Brain microvascular endothelial cell (primary cell): ENCODE results near the gene CAMTA1.

Experiments used
- DNase-seq: peaks from one replicate; pipeline ENCODE4 v3.0.0-alpha.2; 2020
- H3K27ac ChIP-seq: fragments of 250-450 bp; sonication (Bioruptor Pico); 2 replicates; pipeline ENCODE4 v1.5.1; 2020; ENCODE audit warnings: mild to moderate bottlenecking, moderate library complexity
- H3K27me3 ChIP-seq: fragments of 250-450 bp; sonication (Bioruptor Pico); replicated peaks from 2 replicates; pipeline ENCODE4 v1.5.1; 2020; ENCODE audit warnings: mild to moderate bottlenecking
- H3K36me3 ChIP-seq: fragments of 250-450 bp; sonication (Bioruptor Pico); replicated peaks from 2 replicates; pipeline ENCODE4 v1.5.1; 2020; ENCODE audit warnings: mild to moderate bottlenecking
- H3K4me3 ChIP-seq: 2 replicates; pipeline ENCODE4 v1.5.1; 2011; ENCODE audit warnings: low read depth, mild to moderate bottlenecking, control low read depth, low read length, moderate library complexity
- CTCF ChIP-seq: IDR thresholded peaks from 2 replicates; pipeline ENCODE4 v1.5.1; 2011; ENCODE audit warnings: low read depth, mild to moderate bottlenecking, moderate library complexity, low read length, control low read depth, inconsistent platforms; ENCODE audit errors: missing control alignments
- in situ Hi-C: cut with HindIII; loops from 2 replicates; pipeline ENCODE4 v1.10.0; 2017; ENCODE audit warnings: low sequenced_read_pairs, low pct_ligation_motif_present

CAMTA1 gene

GRCh38 chr1:7648761-7649384 is 863.6 kb downstream of the CAMTA1 start:
- DNase-seq = no peak
- Histone ChIP-seq H3K36me3 (no peaks in the 10 kb centered on the region), H3K4me3 (no peak overlapping the region), H3K27me3 (peaks cover 12% of the 10 kb centered on the region), H3K27ac (no peak overlapping the region)
- TF ChIP-seq CTCF = no peak
- in situ Hi-C loops = no loop called here

- H3K27me3 ChIP-seq = peaks cover 12% of the 10 kb centered on the region
- in situ Hi-C loops = no loop called here
These were observed 865.5 kb downstream of the CAMTA1 start for GRCh38 chr1:7650801-7651200.

GRCh38 chr1:7651203-7651602 is 865.9 kb downstream of the CAMTA1 start:
- in situ Hi-C loops = no loop called here
- no peak for TF ChIP-seq CTCF
- H3K27me3 ChIP-seq = peaks cover 12% of the 10 kb centered on the region

More at GRCh38 chr1:7650801-7651200, 865.5 kb downstream of the CAMTA1 start:
- no peak for DNase-seq
- no peaks in the 10 kb centered on the region for H3K36me3 ChIP-seq
- H3K27ac ChIP-seq = no peak overlapping the region
- H3K4me3 ChIP-seq = no peak overlapping the region
- TF ChIP-seq CTCF = no peak

GRCh38 chr1:7652061-7652460 is 866.8 kb downstream of the CAMTA1 start:
- DNase-seq = no peak
- no peak for TF ChIP-seq CTCF
- Histone ChIP-seq H3K36me3 (no peaks in the 10 kb centered on the region), H3K27ac (no peak overlapping the region), H3K27me3 (peaks cover 12% of the 10 kb centered on the region), H3K4me3 (no peak overlapping the region)
- in situ Hi-C loops = no loop called here

More at GRCh38 chr1:7651203-7651602, 865.9 kb downstream of the CAMTA1 start:
- Histone ChIP-seq H3K36me3 (no peaks in the 10 kb centered on the region), H3K27ac (no peak overlapping the region), H3K4me3 (no peak overlapping the region)
- no peak for DNase-seq

- in situ Hi-C loops = no loop called here
- no peaks in the 10 kb centered on the region for H3K36me3 ChIP-seq
- no peak overlapping the region for H3K4me3 ChIP-seq
- H3K27me3 ChIP-seq = peaks cover 12% of the 10 kb centered on the region
- no peak overlapping the region for H3K27ac ChIP-seq
- no peak for TF ChIP-seq CTCF
- DNase-seq = no peak
These were observed 867.4 kb downstream of the CAMTA1 start for GRCh38 chr1:7652515-7653098.
